NCI-H345 treated with DMSO at 0.1 percent for 48 hours (cell line): ENCODE data around the gene AUTS2.

Experiments used
- DNase-seq: peaks from one replicate; lab custom pipeline; 2025; ENCODE audit not compliant: unreplicated experiment; lab: John Stamatoyannopoulos, UW

Gene AUTS2

GRCh38 chr7:69840248-69840647 lies 242.0 kb downstream of the AUTS2 start:
- DNase-seq = no peak

GRCh38 chr7:69843653-69844052 lies 245.4 kb downstream of the AUTS2 start:
- no peak for DNase-seq

DNA sequence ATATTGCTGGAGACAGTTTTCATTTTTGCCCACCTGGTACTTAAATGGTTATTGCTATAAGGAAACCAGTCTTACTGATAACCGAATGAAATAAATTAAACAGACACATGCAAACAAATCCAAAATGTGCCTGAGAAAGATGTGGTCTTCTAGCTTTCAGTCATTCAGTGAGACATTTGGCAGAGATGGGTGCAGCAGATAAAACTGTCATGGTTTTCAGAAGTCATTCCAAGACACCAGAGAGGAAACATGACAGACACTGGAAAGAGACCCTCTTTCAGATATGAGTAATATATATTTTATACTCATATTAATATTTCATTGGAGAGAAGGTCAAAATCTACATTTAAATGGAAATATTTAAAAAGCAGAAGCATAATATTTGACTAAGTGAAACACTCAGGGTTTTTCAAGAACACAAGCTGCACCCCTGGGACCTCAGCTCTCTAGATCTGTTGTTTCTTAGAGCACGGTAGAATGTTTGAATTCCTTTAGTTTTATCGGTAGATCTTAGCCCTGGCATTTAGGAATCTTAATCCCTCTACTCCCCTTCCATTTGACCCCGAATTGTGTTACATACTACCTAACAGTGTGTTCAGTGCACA lies 246.1 kb downstream of the AUTS2 start:
- DNase-seq = no peak

GRCh38 chr7:69845721-69846495 lies 247.6 kb downstream of the AUTS2 start:
- DNase-seq = no peak

DNA sequence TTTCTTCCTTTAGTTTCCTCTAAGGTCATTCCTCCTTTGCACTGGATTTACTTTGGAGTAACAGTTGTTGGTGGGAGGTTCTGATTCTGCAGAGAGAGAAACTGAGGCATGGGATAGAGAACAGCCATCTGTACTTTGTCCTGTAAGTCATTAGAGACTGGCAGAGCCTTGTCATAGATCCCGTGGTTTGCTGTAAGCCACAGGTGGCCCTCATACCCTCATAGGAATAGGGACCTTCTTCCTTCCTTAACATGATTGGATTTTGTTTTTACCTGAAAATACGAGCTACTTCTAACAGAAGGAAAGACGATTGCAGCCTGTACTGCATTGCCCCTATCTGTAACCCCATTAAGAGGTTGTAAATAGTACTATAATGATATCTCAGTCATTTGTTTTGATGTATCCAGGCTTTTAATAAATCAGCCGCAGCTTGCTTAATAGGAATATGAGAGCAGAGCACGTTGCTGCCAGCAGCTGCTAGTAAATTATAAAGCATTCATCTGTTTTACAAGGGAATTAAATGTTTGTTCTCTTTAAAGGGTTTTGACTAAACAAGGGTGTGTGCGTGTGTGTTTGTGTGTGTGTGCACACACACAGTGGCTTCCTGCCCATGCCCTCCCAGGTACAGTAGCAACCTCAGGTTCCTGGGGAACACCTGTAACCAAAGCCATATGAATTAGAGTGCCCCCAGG lies 249.8 kb downstream of the AUTS2 start:
- peak; percentile 41 for DNase-seq

DNA sequence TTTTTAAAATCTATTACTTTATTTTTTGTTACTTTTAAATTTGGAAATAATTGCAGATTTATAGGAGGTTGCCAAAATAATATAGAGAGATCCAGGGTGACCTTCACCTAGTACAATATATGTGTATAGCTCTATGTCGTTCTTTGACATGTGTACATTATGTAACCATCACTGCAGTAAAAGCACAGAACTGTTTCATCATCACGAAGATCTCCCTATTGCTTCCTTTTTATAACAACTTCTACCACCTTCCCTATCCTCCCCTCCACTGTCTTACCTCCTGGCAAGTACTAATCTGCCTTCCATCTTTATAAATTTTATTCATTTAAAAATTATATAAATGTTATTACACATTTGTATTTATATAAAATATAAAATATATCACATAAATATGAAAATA lies 251.0 kb downstream of the AUTS2 start:
- DNase-seq = no peak

DNA sequence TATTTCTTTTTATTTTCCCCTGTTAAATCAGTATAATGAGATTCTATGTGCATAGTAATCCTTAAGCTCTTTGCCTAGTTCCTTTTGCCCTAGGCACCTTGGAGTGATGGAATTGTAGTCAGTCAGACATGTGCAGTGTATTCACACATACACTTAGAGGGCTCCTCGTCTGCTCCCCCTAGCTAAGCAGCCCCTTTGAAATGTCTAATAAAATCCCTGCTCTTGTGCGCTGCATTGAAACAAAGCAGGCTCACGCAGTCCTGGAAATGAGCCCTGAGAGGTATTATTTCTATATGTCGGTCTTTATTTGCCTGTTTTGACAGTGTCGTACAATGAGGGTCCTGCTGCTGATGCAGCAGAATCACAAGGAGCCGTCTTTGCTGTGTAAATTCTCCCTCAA lies 258.7 kb downstream of the AUTS2 start:
- no peak for DNase-seq

DNA sequence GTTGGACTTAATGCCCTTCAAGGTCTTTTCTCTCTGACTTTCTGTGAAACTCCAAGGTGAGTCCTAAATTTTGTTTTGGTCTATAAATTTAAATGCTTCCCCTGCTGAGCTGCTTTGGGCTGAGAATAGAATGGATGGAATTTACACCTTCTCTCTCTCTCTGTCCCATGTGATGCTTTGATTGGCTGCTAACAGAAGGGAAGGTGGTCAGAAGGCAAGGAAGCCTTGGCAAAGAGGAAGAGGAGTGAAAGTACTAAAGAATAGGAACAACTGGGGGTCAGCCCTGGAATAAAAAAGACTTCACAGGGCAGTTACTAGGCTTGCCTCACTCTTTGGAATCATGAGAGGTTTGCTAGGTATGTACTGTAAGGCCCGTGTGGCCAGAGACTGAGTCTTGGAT lies 260.2 kb downstream of the AUTS2 start:
- DNase-seq = no peak

GRCh38 chr7:69859342-69859741 lies 261.1 kb downstream of the AUTS2 start:
- no peak for DNase-seq

GRCh38 chr7:69860486-69860885 lies 262.2 kb downstream of the AUTS2 start:
- no peak for DNase-seq

GRCh38 chr7:69860941-69861622 lies 262.8 kb downstream of the AUTS2 start:
- no peak for DNase-seq

- DNase-seq = no peak
These were observed 264.3 kb downstream of the AUTS2 start for GRCh38 chr7:69862413-69863064.

- DNase-seq = peak; percentile 47
These were observed 266.0 kb downstream of the AUTS2 start for GRCh38 chr7:69864274-69864673.

DNA sequence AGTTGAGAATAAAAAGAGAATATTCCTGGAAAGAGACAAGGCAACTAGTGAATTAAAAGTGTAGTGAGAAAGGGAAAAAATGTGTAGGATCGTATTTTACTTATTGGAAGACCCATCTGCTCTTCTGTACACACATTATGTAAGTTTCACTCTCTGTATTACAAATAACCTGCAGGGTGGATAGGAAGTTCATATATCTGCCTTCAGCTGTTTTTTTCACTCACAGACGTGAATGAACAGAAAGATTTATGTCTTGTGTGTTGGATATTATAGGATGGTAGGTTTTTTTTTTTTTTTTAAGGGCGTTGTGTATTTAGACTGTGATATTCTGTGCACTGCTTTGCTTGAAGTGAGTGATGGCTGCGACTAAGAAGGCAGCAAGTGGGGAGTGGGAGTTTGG lies 266.5 kb downstream of the AUTS2 start:
- no peak for DNase-seq

DNA sequence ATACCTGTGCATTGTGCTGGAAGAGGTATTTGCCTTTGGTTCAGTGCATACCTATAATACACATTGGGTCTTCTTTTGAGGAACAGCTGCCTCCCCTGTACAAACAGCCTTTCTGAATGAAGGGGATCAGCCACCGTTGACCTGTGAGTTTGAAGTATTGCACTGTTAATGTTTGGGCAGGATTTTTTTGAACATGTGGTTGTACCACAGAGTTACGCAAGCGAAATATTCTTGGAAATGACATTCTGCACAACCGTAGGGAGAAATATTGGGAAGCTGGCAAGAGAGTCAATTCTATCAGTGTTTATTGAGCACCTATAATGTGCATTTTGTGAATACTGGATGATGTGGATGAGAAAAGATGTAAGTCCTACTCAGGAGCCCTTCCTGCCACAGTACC lies 270.6 kb downstream of the AUTS2 start:
- no peak for DNase-seq

GRCh38 chr7:69871213-69871885 lies 273.1 kb downstream of the AUTS2 start:
- DNase-seq = no peak

GRCh38 chr7:69871886-69872569 lies 273.8 kb downstream of the AUTS2 start:
- DNase-seq = no peak

- no peak for DNase-seq
These were observed 275.2 kb downstream of the AUTS2 start for GRCh38 chr7:69873512-69873911.

GRCh38 chr7:69878015-69878414 lies 279.7 kb downstream of the AUTS2 start:
- DNase-seq = no peak

DNA sequence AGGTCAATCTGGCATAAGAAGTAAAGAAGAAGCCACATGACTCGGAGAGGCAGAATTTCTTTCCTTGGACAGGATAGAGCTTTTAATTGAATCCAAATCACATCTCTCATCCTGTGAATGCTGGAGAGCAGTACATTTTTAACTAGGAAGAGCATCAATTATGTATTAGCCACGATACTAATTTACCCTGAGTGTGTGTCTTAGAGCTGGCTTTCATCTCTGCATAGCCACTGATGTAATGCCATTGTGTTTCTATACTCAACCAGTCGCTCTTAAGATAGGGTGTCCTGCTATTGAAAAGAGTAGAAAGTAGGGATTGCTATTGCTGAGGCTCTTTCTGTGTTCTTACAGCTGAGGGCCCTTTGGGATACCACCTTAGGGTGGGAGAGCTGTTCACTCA lies 280.3 kb downstream of the AUTS2 start:
- no peak for DNase-seq
